ENCODE results near the gene YWHAE. TPM values are rescaled to one million over a fixed set of nuclear protein-coding genes. Genes with fewer than 3 reads are reported as not detected.

Gene YWHAE
- total RNA-seq, 1 donor from 2014 or later, result 393 TPM

- H3K9me3 ChIP-seq, result no peaks in the 10 kb centered on the region
- TF ChIP-seq, protein P1, sequence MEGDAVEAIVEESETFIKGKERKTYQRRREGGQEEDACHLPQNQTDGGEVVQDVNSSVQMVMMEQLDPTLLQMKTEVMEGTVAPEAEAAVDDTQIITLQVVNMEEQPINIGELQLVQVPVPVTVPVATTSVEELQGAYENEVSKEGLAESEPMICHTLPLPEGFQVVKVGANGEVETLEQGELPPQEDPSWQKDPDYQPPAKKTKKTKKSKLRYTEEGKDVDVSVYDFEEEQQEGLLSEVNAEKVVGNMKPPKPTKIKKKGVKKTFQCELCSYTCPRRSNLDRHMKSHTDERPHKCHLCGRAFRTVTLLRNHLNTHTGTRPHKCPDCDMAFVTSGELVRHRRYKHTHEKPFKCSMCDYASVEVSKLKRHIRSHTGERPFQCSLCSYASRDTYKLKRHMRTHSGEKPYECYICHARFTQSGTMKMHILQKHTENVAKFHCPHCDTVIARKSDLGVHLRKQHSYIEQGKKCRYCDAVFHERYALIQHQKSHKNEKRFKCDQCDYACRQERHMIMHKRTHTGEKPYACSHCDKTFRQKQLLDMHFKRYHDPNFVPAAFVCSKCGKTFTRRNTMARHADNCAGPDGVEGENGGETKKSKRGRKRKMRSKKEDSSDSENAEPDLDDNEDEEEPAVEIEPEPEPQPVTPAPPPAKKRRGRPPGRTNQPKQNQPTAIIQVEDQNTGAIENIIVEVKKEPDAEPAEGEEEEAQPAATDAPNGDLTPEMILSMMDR (IDR thresholded peaks at IDR 0.05), result no peak
- no peak overlapping the region for H3K27ac ChIP-seq
- peaks cover 24% of the 10 kb centered on the region for H3K36me3 ChIP-seq
- H3K4me1 ChIP-seq, result peaks cover 49% of the 10 kb centered on the region
- no peaks in the 10 kb centered on the region for H3K27me3 ChIP-seq
- DNase-seq (no peak), ATAC-seq (no peak)
- intact Hi-C loops (cut with DNase I), result loop anchor here (10.0 kb wide), 2 partner anchors 67 to 137 kb away; no protein-coding TSS in a partner anchor
- no peak overlapping the region for H3K4me3 ChIP-seq
These were observed 32.7 kb downstream of the YWHAE start for GRCh38 chr17:1367351-1367745.

DNA sequence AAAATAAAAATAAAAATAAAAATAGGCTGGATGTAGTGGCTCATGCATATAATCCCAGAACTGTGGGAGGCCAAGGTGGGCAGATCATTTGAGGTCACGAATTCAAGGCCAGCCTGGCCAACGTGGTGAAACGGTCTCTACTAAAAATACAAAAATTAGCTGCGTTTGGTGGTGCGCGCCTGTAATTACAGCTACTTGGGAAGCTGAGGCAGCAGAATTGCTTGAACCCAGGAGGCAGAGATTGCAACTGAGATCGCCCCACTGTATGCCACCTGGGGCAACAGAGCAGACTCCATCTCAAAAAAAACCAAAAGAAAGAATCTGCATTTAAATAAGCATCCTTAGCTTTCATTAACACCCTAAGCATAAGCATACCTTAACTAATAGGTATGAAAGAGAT, 33.8 kb downstream of the YWHAE start:
- intact Hi-C loops (cut with DNase I), result loop anchor here (10.0 kb wide), 2 partner anchors 69 to 139 kb away; no protein-coding TSS in a partner anchor
- H3K36me3 ChIP-seq, result peaks cover 26% of the 10 kb centered on the region
- peaks cover 54% of the 10 kb centered on the region for H3K4me1 ChIP-seq
- H3K27me3 ChIP-seq, result no peaks in the 10 kb centered on the region
- no peaks in the 10 kb centered on the region for H3K9me3 ChIP-seq
- H3K27ac ChIP-seq, result peak overlapping the region; percentile 21
- DNase-seq (no peak), ATAC-seq (no peak)
- H3K4me3 ChIP-seq, result no peak overlapping the region
- TF ChIP-seq, protein P1 (IDR thresholded peaks at IDR 0.05), result no peak

GRCh38 chr17:1365445-1366039, 34.5 kb downstream of the YWHAE start:
- no peak overlapping the region for H3K4me3 ChIP-seq
- peaks cover 61% of the 10 kb centered on the region for H3K4me1 ChIP-seq
- H3K36me3 ChIP-seq, result peaks cover 33% of the 10 kb centered on the region
- ATAC-seq, result peak; percentile 90
- H3K27ac ChIP-seq, result peak overlapping the region; percentile 21
- H3K27me3 ChIP-seq, result no peaks in the 10 kb centered on the region
- no peaks in the 10 kb centered on the region for H3K9me3 ChIP-seq
- TF ChIP-seq, protein P1 (IDR thresholded peaks at IDR 0.05), result peak; percentile 84
- DNase-seq, result no peak
- intact Hi-C loops (cut with DNase I), result loop anchor here (10.0 kb wide), 2 partner anchors 69 to 139 kb away; no protein-coding TSS in a partner anchor

- Histone ChIP-seq H3K4me3 (no peak overlapping the region), H3K27ac (peak overlapping the region; percentile 32), H3K36me3 (peaks cover 53% of the 10 kb centered on the region), H3K9me3 (no peaks in the 10 kb centered on the region), H3K4me1 (peaks cover 62% of the 10 kb centered on the region), H3K27me3 (no peaks in the 10 kb centered on the region)
- TF ChIP-seq, protein P1 (IDR thresholded peaks at IDR 0.05), result no peak
- ATAC-seq (peak; percentile 89), DNase-seq (no peak)
- intact Hi-C loops (cut with DNase I), result loop anchor here (10.0 kb wide), 2 partner anchors 72 to 142 kb away; no protein-coding TSS in a partner anchor
These were observed 37.1 kb downstream of the YWHAE start for GRCh38 chr17:1362964-1363363.

DNA sequence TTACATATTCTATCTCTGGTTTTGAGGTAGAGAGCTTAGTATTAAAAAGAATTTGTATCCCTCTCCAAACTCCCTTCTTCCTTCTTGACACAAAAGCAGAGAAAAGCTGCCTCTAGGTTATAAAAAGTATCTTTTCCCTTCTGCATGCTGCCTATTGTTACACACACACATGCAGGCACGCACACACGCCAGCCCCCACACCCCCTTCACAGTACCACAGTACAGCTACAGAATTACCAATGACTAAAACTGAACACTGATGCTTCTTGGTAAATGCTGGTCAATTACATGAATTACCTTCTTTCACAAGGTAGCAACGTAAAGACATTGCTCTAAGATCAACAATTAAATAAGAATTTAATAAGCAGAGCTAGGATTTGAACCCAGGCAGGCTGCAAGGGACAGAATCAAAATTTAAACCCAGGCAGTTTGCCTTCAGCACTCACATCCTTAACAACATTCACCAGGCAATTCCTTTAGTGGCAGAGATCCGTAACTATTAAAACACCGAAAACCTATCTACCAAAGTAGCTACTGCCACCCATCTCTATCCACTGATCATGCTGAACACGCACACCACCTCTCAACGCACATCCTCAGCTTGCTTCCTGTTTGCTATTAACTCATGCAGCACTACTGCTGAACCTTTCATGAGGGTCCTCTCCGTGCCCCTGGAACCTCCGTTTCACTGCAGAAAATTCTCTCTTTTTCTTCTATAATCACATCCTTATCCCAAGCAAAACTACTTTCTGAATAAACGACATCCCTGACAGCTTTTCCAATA, 37.8 kb downstream of the YWHAE start:
- Histone ChIP-seq H3K4me3 (no peak overlapping the region), H3K36me3 (peaks cover 60% of the 10 kb centered on the region), H3K4me1 (peaks cover 60% of the 10 kb centered on the region), H3K27me3 (no peaks in the 10 kb centered on the region), H3K27ac (peak overlapping the region; percentile 32), H3K9me3 (no peaks in the 10 kb centered on the region)
- intact Hi-C loops (cut with DNase I), result loop anchor here (10.0 kb wide), 2 partner anchors 73 to 143 kb away; no protein-coding TSS in a partner anchor
- ATAC-seq (peak; percentile 14), DNase-seq (no peak)
- TF ChIP-seq, protein P1 (IDR thresholded peaks at IDR 0.05), result no peak
